Activated gamma-delta T cell treated with Interleukin-2 at 50 U/mL for 16 hours (primary cell): ENCODE measurements around the gene ODAM.
"Not testable (repeated sequence)": the region's sequence is repeated elsewhere in the genome, so short reads cannot be mapped to it uniquely, and the experiment has no call there.

ENCODE experiments used
- DNase-seq: peaks from one replicate; pipeline ENCODE4 v3.0.0-alpha.2; 2020

ODAM gene

GRCh38 chr4:70225824-70226223 is 30.3 kb downstream of the ODAM start, which contains the start of gene FDCSP:
FDCSP (plus strand) TSS chr4:70226124; CDS start chr4:70231195, 5,071 bp downstream.
- DNase-seq = no peak

GRCh38 chr4:70236125-70236524 is 40.6 kb downstream of the ODAM start:
- no peak for DNase-seq

GRCh38 chr4:70239131-70239883 is 43.8 kb downstream of the ODAM start:
- DNase-seq = no peak

GRCh38 chr4:70239884-70240591 is 44.5 kb downstream of the ODAM start:
- no peak for DNase-seq

- not testable (repeated sequence) for DNase-seq
These were observed 46.8 kb downstream of the ODAM start, which contains the start of gene CSN3 for GRCh38 chr4:70242297-70242696. CSN3 (plus strand) TSS chr4:70242597; CDS start chr4:70244820, 2,223 bp downstream.

- DNase-seq = no peak
These were observed 47.6 kb downstream of the ODAM start for GRCh38 chr4:70243091-70243490.

GRCh38 chr4:70251250-70251944 is 55.9 kb downstream of the ODAM start:
- DNase-seq = no peak

GRCh38 chr4:70251945-70252277 is 56.4 kb downstream of the ODAM start:
- no peak for DNase-seq
